NCI-H69 (cell line): ENCODE measurements around the gene PHF21A.

Source experiments
- DNase-seq: peaks from one replicate; lab custom pipeline; 2025; lab: John Stamatoyannopoulos, UW

Gene PHF21A

DNA sequence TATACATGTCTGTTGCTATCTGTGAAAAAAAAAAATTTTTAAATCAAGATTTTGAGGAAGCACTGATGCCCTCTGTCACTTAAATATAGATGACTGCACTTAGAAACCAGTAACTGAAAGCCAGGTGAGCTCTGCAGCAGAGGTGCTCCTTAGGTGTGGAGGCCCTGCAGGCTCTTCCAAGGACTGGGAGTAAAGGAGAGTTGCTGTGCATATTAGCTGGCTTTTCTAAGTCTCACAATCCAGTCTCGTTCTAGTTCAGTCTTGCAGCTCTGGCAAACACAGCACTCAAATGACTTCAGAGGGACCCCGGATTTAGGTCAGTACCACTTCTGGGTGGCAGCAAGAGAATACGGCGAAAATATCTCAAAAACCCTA lies 137.8 kb downstream of the PHF21A start:
- DNase-seq = peak; percentile 41

DNA sequence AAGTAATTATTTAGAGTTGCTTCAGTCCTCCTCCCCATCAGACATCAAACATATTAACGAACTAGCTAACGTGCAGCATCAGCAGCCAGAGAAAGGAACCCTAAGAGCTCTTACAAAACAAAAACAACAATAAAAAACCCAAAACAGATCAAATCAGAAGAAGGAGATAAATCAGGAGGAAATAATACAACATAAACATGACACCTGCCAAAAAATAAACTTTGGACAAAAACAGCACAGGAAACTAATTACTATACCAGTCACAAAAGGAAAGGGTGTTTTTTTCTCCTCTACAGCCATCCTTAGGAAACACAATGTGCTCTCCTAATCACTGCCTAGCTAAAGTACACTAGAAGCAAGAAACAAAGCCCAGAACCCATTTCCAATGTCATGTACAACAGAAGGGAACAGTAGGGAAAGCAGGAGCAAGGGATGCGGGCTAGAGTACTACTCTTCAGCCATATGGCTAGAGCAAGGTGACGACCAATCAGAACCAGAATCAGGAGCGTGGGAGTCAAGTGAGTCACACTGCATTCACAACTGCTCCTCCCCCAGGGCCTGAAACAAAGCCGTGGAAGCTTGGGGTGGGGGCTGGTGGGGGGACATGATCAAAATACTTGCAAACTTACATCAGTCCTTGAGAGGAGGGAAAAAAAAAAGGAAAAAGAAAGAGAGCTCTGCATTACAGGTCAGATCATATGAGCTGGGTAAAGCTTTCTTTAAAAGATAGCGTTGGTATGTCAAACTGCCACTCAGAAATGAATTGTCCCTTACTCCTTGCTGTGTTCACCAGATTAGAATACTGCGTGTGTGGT lies 138.4 kb downstream of the PHF21A start:
- DNase-seq = peak; percentile 94

DNA sequence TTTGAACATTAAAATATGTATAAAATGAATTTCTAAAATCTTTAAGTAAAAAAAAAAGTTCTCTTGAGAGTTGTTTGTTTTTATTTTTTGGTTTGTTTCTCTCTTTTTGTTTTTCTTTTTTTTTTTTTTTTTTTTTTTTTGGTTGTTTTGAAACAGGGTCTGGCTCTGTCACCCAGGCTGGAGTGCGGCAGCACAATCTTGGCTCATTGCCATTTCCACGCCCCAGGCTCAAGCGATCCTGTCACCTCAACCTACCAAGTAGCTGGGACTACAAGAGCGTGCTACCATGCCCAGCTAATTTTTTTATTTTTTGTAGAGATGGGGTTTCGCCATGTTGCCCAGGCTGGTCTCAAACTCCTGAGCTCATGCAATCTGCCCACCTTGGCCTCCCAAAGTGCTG lies 139.4 kb downstream of the PHF21A start:
- peak; percentile 76 for DNase-seq

DNA sequence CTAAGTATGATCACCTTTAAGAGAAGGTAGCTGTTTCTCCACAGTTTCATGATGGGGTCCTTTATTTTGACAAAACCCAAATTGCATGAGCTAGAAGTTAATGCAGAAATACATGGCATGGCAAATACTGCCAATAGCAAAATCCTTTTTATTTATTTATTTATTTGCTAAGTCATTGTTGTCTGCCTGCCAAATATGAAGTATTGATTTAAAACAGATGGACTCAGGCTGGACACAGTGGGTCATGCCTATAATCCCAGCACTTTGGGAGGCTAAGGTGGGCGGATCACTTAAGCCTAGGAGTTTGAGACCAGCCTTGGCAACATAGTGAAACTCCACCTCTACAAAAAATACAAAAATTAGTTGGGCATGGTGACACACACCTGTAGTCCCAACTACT lies 146.4 kb downstream of the PHF21A start:
- DNase-seq = no peak

DNA sequence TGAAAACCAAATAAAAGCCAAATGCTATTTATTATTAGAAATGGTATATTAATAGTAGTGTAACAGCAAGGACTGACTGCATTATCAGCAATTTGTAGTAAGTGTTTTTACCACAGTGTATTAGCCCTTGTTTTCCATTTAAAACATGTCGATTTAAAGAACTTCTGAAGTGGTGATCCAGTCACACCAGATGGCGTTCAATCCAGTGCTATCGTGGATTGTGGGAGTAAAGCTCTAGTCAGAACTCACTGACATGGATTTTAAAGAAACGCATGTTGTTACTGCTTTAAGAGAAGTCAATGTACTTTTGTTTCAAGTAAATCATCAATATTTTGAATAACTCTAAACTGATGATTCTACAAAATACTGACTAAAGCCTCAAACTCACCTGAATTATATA lies 147.7 kb downstream of the PHF21A start:
- no peak for DNase-seq

DNA sequence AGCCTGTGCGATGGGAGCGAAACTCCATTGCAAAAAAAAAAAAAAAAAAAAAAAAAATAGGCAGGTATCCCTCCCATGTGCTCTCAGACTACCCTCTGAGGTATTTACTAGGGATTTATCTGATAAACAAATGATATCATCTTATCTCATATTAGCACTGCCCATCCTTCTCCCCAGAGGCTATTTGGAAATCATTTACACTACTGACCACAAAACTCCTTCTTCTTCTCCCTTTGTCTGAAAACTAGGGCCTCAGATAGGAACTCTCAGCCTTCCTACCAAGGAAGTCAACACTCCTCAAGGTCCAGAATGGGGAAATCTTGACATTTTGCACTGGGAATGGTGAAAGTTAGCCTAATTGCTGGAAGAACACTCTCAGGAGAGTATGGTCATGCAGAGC lies 152.4 kb downstream of the PHF21A start:
- no peak for DNase-seq

DNA sequence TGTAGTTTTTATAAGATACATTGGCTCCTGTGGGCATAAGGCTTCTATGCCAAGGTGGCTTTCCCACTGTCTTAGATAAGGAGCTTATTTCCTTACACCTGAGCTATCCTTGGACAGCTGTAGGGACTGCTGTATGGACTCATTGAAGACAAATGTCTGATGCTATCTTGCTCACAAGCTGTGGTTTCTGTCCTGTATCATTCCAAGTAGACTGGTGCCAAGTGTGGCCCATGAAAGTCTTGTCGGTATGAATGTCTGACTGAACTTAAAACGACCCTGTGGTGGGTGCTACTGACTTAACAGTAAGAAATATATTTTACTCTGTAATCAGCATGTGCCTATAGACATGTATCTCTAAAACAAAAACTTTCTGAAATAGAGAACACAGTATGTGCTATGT lies 153.7 kb downstream of the PHF21A start:
- DNase-seq = no peak

DNA sequence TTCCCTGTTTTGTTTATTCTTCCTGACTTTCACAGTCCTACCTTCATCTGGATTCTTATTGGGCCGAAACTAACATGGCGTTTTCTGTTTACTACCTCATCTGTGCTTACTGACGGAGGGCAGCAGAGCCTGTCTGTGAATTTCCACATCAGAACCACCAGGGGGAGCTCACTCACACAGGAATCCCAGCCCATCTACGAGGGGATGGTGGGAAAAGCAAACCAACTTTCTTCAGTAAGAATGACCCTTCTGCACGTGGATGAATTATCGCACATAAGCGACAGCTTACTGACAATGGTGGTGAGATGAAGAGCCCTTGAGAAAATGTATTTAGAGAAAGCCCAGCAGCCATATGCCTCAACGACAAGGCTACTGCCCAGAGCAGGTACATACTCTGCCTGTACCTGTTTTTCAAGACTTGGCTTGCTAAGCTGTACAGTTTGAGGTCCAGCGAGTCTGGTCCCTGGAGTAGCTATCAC lies 156.3 kb downstream of the PHF21A start:
- DNase-seq = peak; percentile 79

DNA sequence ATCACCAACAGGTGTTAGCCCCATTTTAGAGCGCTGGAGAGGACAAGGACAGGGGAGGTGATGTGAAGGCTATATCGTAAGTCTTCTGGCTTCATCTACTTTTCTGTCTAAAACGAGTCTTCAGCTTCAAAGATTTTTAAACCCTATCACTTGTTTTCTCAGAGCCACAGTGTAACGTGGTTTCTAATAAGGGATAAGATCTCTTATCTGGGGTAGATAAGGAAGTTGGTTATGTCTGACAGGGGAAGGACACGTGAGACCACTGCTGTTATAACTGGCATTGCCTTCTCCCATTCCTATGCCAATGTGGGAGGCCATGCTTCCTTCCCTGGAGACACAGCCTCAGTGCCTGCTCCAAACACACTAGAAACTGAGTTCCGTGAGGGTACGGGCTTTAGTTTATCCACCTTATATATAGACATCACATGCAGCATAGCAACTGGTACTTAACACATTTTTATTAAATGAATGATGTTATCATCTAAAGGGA lies 159.5 kb downstream of the PHF21A start:
- no peak for DNase-seq

DNA sequence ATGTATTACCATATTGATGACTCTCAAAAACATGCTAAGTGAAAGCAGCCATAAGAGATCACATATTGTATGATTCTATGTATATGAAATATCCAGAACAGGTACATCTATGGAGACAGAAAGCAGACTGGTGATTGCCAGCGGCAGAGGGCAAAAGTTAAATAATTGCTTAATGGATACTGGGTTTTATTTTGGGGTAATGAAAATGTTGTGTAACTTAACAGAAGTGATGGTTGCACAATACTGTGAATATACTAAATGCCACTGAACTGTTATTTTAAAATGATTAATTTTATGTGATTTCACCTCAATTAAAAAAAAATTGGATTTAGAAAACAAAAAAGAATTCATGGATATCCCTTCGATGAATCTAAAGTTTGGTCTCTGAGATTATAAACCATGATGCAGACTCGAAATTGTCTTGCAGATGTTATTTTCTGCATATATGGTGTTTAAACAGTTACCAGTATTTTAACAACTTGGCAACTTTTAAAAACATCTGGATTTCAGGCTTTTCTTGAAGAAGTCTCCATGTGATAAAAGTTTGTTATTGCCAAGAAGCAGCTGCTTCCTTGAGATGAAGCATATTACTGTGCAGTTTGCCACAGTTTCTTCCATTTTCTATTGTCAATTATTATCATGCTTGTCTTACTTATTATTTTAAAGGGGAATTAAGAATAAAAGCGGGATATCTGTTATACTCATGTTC lies 160.7 kb downstream of the PHF21A start:
- DNase-seq = no peak

DNA sequence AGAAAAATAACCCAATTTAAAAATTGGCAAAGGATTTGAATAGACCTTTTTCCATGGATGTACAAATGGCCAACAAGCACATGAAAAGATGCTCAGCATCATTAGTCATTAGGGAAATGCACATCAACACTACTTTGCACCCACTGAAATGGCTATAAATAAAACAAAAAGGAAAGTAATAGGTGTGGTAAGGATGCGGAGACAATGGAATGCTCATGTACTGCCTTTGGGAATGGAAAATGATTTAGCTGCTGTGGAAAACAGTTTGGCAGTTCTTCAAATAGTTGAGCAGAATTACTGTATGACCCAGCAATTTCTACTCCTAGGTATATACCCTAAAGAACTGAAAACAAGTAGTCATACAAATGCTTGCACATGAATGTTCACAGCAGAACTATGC lies 161.4 kb downstream of the PHF21A start:
- DNase-seq = no peak

DNA sequence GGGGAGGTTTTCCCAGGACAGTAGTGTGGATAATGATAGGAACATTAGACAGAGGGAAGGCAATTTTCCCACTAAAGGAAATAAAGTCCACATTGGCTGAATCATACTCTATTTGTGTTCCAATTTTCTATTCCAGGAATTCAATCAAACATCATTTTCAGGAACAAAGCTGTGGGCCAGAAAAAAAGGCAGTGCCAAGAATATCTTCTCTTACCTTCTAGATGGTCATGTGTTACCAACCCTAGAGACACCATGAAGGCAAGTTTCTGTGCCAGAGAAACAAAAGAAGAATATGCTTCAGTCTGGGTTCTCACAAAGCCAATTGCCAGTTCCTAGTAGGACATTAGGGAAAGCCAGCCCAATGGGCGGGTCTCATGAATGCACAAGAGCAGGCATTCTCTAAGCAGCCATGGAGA lies 171.3 kb downstream of the PHF21A start:
- DNase-seq = no peak

DNA sequence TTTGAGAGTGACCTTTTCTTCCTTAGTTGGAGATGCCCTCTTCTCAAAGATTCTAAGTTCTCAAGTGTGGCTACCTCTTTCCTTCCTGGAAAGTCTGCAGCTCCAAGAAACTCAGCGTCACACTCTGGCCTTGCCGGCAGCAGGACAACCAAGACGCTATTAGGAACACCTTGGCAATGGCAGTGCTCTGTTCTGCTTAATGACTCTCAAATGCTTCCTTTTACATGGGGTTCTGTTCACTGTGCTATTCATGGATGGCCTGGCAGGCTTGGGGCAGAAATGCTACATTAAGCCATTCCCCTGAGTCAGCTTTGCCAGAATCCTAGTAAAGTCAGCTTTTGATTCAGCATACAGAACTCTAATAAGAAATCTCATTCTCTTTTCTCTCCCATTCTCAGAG lies 172.9 kb downstream of the PHF21A start:
- no peak for DNase-seq

DNA sequence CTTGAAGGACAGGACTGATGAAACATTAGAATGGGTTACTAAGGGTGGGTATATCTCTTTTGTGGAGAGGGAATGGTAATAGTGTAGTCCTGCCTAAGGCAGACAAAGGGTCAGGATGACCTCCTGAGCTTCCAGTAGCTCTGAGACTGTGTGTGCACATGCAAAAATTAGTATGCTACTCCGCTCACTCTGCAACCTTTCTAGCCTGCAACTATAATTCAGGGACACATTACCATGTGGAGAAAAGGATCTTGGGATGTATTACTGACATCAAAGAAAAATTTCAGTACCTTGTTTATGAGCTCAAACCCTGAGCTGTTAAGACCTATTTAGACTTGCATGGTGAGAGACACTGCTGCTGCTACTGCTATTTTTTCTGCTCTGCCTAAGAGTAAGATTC lies 173.4 kb downstream of the PHF21A start:
- DNase-seq = no peak

DNA sequence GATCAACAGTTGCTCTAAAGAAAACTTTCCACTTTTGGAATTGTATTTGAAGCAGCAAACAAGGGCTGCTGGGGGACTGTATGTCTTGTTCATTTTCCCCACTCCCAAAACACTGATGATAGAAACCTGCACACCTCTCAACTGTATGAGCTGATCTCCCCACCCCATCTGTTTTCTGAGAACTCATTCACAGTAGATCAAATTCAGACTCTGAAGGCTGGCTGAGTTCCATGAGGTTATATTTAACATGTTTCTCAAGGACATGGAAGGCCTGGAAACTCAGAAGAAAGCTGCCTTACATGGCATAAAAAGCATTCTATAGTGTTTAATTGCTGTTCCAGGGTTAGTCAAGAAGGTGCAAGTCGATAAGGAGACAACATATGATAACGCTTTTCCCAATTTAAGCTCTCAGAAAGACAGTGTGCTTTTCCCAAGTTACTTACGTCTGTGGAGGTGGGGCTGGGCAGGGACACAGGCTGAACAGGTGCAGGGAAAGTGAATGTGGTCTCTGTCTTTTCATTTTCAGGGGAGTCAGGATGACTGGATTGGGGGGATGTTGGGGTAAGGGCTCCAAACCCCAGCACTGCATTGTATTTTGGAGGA lies 175.8 kb downstream of the PHF21A start:
- DNase-seq = no peak

DNA sequence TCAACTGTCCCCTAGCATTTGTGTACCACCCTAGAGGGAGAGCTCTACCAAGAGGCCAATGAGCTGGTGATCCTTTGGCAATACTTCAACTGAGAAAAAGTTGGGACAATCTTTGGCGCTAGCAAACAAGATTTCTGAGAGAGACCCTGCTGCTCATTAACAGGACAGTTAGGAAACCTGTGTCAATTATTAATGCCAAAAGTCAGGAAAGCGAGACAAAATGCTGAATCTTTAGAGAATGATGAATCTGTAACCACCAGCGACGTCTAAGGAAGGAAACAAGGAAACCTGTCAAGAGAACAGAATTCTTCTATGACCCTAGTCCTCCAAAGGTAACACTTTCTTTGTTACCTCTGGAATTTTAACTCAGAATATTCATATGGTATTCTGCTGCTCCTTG lies 178.9 kb downstream of the PHF21A start:
- no peak for DNase-seq

DNA sequence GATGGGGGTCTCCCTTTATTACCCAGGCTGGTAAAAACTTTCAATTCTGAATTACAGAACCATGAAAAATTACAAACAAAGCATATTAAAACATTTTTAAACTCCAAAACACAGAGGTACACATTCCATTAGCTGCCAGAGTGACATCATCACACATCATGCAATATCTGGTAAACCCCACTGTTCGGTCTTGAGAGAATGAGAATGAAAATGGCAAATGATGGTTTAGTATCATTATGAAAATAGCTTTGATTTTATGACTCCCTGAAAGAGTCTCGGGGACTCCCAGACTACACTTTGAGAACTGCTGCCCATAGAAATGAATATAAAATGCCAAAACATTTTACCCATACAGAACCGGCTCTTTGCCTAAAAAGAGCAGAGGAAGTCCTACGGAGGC lies 180.0 kb downstream of the PHF21A start:
- no peak for DNase-seq

DNA sequence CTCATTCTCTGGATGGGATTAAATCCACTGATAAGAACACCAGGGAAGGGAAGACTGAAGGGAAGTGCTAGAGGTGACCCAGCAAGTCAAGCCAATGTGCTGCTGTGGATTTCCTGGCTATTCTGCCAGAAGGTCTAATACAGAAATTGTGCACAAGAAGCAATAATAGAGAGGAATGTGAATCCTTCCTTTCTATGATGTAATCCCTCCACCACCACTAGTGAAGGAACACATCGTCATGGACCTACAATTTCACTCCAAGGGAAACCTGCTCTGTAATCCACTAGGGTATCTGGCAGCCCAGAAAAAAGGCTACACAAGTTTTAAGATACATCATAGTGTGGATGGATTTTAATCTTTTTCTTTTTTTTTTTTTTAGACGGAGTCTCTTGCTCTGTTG lies 181.4 kb downstream of the PHF21A start:
- DNase-seq = no peak

DNA sequence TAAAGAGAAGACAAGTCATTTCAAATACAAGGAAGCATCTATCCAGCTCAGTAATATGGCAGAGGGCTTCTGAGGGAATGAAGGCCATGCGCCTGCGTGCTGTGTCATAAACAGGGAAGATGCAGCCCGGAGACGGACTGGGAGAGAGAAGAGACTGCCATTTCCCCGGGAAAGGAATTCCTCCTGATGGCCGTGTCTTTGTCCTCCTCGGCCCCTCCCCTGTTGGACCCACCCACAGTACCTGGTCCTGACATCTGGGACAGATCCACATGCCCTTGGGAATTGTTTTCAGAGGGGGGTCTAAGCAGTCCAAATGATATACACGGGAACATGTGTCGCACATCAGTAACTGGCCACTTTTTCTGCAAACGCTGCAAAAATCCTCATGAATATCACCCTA lies 183.3 kb downstream of the PHF21A start:
- DNase-seq = no peak

DNA sequence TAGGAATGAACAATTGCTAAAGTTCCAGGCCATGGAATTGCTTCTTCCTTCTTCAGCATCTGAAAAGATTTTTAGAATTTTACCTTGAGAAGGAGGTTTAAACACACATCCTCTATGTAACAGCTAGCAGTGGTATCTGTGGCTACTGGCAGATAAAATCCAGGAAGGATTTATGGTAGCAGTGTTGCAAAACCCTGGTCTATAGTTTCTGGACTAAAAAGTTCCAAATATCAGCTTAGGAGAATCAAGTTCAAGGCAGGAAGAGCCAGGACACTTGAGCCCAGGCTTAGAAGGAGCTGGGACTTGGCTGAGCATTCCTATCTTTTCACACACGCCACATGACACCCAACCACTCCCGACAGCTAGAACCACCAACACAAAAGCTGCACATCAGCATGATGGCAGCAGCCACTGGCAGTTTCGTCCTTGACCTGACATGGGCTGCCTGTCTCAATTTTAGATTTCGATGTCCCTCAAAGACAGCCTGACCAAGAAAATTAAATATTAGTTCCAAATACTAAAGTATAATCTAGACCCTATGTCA lies 184.7 kb downstream of the PHF21A start:
- no peak for DNase-seq

DNA sequence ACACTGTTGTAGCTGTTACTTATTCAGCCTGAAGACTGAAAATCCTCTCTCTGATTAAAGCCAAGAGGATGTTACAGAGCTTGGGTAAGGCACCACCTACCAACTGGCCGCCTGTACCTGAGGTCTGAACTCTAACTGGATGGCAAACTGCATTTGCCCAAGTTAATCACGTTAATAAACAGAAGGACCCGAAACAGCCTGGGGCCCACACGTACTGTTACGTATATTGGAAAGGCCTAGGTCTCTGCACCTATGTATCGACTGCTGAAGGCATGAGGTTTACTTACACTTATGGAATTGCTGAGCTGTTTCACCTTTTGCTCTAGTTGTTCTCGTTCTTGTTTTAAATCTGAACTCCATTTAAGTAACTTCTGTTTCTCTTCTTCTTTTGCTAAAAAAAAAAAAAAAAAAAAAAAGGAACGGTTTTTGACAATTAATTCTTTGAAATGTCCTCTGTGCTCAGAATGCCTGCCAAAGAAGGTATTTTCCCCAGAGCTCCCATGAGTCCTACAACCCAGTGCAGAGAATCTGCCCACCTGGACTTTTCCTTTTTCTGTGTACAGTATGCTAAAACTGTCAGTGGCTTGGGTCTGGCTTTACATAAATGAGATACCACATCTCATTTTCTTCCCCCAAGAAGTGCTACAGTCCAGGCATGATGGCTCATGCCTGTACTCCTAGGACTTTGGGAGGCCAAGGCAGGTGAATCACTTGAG lies 185.7 kb downstream of the PHF21A start:
- DNase-seq = no peak
